ENCODE data around the gene PKIG. TPM values are rescaled to one million over a fixed set of nuclear protein-coding genes. Genes with fewer than 3 reads are reported as not detected.

Gene PKIG
- total and polyA plus RNA-seq, 2 experiments from 2014 or later = 90.4 to 100 TPM

DNA sequence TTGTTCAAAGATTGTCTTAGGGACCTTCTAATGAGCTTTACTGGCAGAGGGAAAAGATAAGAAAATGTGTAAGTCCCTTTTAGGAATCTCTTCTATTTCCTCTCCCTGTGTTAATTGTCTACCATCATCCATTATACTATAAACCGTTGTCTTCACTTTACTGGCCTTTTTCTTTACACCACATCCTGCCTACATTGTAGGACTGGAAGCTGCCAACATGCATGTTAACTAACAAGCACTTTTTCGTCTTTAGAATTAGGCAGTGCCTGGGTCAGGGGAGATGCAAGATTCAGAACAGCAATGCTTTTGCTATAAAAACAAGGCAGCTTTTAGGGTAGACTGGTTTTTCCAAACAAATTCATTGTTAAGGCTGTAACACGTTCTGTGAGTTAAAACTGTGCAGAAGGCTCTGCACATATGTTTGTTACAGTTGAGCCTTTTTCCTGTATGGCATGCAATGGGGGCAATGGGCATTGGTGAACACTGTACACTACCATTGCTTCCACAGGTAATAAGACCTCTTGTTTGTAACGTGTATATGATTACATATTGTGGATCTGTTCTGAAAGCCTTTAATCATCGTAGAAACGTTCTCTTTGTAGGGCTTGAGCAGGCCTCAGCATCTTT lies 10.9 kb upstream of the PKIG start:
- Histone ChIP-seq H3K27me3 (no peaks in the 10 kb centered on the region), H3K27ac (peak overlapping the region; percentile 96), H3K4me3 (no peak overlapping the region), H3K36me3 (no peaks in the 10 kb centered on the region), H3K9me3 (ENCODE audit: low read depth) (no peaks in the 10 kb centered on the region), H3K4me1 (ENCODE audit: low read depth) (peaks cover 23% of the 10 kb centered on the region)
- TF ChIP-seq, protein P1, sequence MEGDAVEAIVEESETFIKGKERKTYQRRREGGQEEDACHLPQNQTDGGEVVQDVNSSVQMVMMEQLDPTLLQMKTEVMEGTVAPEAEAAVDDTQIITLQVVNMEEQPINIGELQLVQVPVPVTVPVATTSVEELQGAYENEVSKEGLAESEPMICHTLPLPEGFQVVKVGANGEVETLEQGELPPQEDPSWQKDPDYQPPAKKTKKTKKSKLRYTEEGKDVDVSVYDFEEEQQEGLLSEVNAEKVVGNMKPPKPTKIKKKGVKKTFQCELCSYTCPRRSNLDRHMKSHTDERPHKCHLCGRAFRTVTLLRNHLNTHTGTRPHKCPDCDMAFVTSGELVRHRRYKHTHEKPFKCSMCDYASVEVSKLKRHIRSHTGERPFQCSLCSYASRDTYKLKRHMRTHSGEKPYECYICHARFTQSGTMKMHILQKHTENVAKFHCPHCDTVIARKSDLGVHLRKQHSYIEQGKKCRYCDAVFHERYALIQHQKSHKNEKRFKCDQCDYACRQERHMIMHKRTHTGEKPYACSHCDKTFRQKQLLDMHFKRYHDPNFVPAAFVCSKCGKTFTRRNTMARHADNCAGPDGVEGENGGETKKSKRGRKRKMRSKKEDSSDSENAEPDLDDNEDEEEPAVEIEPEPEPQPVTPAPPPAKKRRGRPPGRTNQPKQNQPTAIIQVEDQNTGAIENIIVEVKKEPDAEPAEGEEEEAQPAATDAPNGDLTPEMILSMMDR (IDR thresholded peaks at IDR 0.05; ENCODE audit: low read depth, low read length) = no peak
- DNase-seq (ENCODE audit: low read depth in 1 of 2, low spot score in 1 of 2) = no peak

DNA sequence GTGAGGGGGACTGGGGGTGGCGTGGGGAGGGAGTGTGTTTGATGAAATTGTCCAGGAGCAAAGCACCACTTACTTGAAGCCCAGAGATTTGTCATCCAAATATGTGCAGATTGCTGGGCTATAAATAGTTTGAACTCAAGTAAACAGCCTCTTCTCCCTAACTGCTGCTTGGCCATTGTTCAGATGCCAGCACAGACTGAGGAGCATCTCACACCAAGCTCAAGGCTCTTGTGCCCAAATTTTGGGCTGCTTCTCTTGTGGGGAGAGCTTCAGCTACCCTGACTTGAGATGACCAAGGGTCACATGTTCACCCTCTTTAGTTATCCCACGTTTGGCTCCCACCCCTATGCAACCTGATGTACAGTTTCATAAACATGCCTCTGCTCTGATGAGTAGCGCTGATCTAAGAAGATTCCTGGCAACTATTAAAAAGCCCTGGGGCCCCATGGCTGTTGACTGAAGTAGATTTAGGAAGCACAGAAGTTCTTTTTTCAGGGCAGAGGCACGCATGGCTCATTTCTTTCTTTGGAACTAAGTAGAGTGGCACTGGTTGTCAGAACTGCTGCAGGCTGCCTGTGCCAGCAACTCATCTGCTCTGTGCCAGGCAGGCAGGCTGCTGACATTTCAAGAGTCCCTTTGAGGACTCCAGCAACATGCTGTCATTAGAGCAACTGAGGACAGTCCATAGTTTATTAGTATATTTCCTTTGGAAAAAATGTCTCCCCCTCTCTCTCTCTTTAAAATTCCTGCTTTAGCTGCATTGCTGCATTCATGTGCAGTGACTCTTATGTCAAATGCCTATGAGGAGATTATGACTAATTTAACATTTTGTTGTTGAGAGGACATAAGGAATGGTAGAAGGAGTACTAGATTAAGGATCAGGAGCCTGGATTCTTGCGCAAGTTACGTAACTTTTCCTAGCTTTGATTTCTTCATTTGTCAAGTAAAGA lies 9.6 kb upstream of the PKIG start:
- peaks cover 25% of the 10 kb centered on the region for H3K4me1 ChIP-seq (ENCODE audit: low read depth)
- no peaks in the 10 kb centered on the region for H3K36me3 ChIP-seq
- H3K27me3 ChIP-seq = no peaks in the 10 kb centered on the region
- H3K27ac ChIP-seq = peak overlapping the region; percentile 96
- TF ChIP-seq, protein P1 (IDR thresholded peaks at IDR 0.05; ENCODE audit: low read depth, low read length) = no peak
- H3K9me3 ChIP-seq (ENCODE audit: low read depth) = no peaks in the 10 kb centered on the region
- peak; percentile 75 to 84 for DNase-seq (ENCODE audit: low read depth in 1 of 2, low spot score in 1 of 2)
- H3K4me3 ChIP-seq = no peak overlapping the region

DNA sequence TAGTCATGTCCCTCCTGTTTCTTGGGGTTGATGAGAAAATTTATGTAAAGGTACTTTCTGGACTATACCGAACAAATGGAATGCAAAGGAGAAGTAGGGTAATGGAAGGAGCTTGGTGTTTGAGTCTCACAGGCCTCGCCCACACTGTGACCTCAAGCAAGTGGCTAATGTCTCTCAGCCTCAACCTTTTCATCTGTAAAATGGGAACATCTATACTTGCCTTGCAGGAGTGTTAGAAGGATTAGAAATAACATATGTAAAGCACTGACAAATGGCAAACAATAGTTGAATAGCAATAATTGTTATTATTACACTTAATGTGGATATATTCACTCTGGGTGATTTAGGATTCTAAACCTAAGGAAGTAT lies 8.9 kb upstream of the PKIG start:
- Histone ChIP-seq H3K27ac (peak overlapping the region; percentile 96), H3K4me3 (no peak overlapping the region), H3K4me1 (ENCODE audit: low read depth) (peaks cover 25% of the 10 kb centered on the region), H3K27me3 (no peaks in the 10 kb centered on the region), H3K36me3 (no peaks in the 10 kb centered on the region), H3K9me3 (ENCODE audit: low read depth) (no peaks in the 10 kb centered on the region)
- TF ChIP-seq, protein P1 (IDR thresholded peaks at IDR 0.05; ENCODE audit: low read depth, low read length) = no peak
- no peak for DNase-seq (ENCODE audit: low read depth in 1 of 2, low spot score in 1 of 2)

DNA sequence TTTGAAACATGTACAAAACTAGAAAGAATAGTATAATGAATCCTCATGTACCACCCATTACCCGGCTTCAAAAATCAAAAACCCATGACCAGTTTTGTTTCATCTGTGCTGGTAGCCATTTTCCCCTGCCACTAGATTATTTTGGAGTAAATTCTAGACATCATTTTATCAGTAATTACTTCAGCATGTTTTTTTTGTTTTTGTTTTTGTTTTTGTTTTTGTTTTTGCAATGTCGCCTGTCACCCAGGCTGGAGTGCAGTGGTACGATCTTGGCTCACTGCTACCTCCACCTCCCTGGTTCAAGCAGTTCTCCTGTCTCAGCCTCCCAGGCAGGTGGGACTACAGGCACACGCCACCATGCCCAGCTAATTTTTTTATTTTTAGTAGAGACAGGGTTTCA lies 8.0 kb upstream of the PKIG start:
- peaks cover 25% of the 10 kb centered on the region for H3K4me1 ChIP-seq (ENCODE audit: low read depth)
- no peaks in the 10 kb centered on the region for H3K27me3 ChIP-seq
- H3K27ac ChIP-seq = no peak overlapping the region
- no peak overlapping the region for H3K4me3 ChIP-seq
- TF ChIP-seq, protein P1 (IDR thresholded peaks at IDR 0.05; ENCODE audit: low read depth, low read length) = no peak
- H3K9me3 ChIP-seq (ENCODE audit: low read depth) = no peaks in the 10 kb centered on the region
- DNase-seq (ENCODE audit: low read depth in 1 of 2, low spot score in 1 of 2) = no peak
- H3K36me3 ChIP-seq = no peaks in the 10 kb centered on the region

DNA sequence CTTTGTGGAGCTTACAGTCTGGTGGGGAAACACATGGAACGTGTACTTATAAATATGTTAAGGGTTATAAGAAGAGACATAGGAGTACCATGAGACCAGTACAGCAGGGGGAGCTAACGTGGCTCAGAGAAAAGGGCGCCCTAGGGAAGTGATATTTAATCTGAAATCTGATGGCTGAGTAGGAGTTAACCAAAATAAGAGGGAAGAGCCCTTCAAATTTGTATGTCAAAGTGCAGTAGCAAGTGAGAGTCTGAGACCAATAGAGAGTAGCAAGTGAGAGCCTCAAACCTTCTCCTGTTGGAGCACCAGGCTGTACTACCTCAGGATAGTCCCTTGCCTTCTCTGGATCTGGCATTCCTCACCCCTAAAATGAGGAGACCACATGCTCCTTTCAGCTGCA lies 6.1 kb upstream of the PKIG start:
- Histone ChIP-seq H3K4me3 (no peak overlapping the region), H3K27me3 (no peaks in the 10 kb centered on the region), H3K9me3 (ENCODE audit: low read depth) (no peaks in the 10 kb centered on the region), H3K36me3 (no peaks in the 10 kb centered on the region), H3K27ac (no peak overlapping the region), H3K4me1 (ENCODE audit: low read depth) (peaks cover 24% of the 10 kb centered on the region)
- peak in 1 of 2 donors; percentile 71 for DNase-seq (ENCODE audit: low read depth in 1 of 2, low spot score in 1 of 2)
- TF ChIP-seq, protein P1 (IDR thresholded peaks at IDR 0.05; ENCODE audit: low read depth, low read length) = peak; percentile 53
